Fibroblast of pulmonary artery (primary cell): ENCODE results near the gene YIPF1.
A peak's percentile ranks its signal among the peaks of the same experiment; 100 is the strongest.

ENCODE experiments used
- DNase-seq: peaks from one replicate; pipeline ENCODE4 v3.0.0-alpha.2; 2010; ENCODE audit warnings: low read depth
- H3K4me3 ChIP-seq: replicated peaks from 2 replicates; pipeline ENCODE4 v1.5.1; 2011; ENCODE audit warnings: low read depth, mild to moderate bottlenecking, control low read depth, low read length, moderate library complexity
- TF ChIP-seq, protein P1 (sequence below): IDR thresholded peaks from 2 replicates; pipeline ENCODE4 v1.5.1; 2011; ENCODE audit warnings: mild to moderate bottlenecking, control low read depth, low read length, inconsistent platforms; ENCODE audit errors: missing control alignments

YIPF1 gene

DNA sequence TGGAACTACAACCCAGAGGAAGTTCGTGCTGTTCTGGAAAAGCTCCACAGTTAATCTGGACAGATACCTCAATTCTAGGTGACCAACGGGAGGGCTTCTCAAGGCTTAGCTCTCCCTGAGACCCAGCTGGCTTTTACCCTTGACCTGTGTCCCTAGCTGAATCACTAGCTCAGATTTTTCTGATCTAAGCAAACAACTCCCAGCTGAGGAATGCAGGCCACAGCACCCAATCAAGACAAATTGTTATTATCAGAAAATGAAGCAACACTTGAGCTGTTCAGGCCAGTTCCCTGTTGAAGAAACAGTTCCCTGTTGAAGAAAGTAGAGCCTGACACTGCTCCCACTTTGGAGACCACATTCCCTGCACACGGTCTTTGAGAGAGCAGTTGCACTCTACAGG, 20.3 kb upstream of the YIPF1 start:
- no peak for DNase-seq
- TF ChIP-seq, protein P1, sequence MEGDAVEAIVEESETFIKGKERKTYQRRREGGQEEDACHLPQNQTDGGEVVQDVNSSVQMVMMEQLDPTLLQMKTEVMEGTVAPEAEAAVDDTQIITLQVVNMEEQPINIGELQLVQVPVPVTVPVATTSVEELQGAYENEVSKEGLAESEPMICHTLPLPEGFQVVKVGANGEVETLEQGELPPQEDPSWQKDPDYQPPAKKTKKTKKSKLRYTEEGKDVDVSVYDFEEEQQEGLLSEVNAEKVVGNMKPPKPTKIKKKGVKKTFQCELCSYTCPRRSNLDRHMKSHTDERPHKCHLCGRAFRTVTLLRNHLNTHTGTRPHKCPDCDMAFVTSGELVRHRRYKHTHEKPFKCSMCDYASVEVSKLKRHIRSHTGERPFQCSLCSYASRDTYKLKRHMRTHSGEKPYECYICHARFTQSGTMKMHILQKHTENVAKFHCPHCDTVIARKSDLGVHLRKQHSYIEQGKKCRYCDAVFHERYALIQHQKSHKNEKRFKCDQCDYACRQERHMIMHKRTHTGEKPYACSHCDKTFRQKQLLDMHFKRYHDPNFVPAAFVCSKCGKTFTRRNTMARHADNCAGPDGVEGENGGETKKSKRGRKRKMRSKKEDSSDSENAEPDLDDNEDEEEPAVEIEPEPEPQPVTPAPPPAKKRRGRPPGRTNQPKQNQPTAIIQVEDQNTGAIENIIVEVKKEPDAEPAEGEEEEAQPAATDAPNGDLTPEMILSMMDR = no peak
- H3K4me3 ChIP-seq = no peak overlapping the region

- TF ChIP-seq, protein P1 = no peak
- no peak overlapping the region for H3K4me3 ChIP-seq
- DNase-seq = no peak
Measured at GRCh38 chr1:53906121-53906520, 16.5 kb upstream of the YIPF1 start.

- no peak overlapping the region for H3K4me3 ChIP-seq
- DNase-seq = no peak
- TF ChIP-seq, protein P1 = no peak
Measured at GRCh38 chr1:53905509-53905908, 15.9 kb upstream of the YIPF1 start.

GRCh38 chr1:53902235-53903138, 12.9 kb upstream of the YIPF1 start:
- TF ChIP-seq, protein P1 = no peak
- DNase-seq = no peak

GRCh38 chr1:53899708-53900107, 10.1 kb upstream of the YIPF1 start:
- DNase-seq = no peak
- TF ChIP-seq, protein P1 = no peak
- H3K4me3 ChIP-seq = no peak overlapping the region

More at GRCh38 chr1:53902235-53903138, 12.9 kb upstream of the YIPF1 start:
- no peak overlapping the region for H3K4me3 ChIP-seq

GRCh38 chr1:53899206-53899628, 9.6 kb upstream of the YIPF1 start:
- TF ChIP-seq, protein P1 = no peak
- no peak overlapping the region for H3K4me3 ChIP-seq
- peak; percentile 34 for DNase-seq
